ENCODE results near the gene DDTL.
"Not testable (repeated sequence)": the region's sequence is repeated elsewhere in the genome, so short reads cannot be mapped to it uniquely, and the experiment has no call there.

Gene DDTL

GRCh38 chr22:23966568-23966967, at the start of gene DDTL:
DDTL (plus strand) TSS chr22:23966888; CDS start chr22:23966915, 27 bp downstream.
- DNase-seq; intact Hi-C loops (cut with DNase I): not testable (repeated sequence)

- DNase-seq; intact Hi-C loops (cut with DNase I): not testable (repeated sequence)
These were observed 46.4 kb upstream of the DDTL start for GRCh38 chr22:23920267-23920611.

GRCh38 chr22:23921586-23922201, 45.0 kb upstream of the DDTL start:
- intact Hi-C loops (cut with DNase I) = not testable (repeated sequence)

GRCh38 chr22:23922921-23923320, 43.8 kb upstream of the DDTL start:
- DNase-seq = no peak
- intact Hi-C loops (cut with DNase I) = no loop called here

More at GRCh38 chr22:23921586-23922201, 45.0 kb upstream of the DDTL start:
- DNase-seq = not testable (repeated sequence)

- intact Hi-C loops (cut with DNase I) = no loop called here
- no peak for DNase-seq
These were observed 41.6 kb upstream of the DDTL start for GRCh38 chr22:23925020-23925606.

GRCh38 chr22:23926561-23926960, 40.1 kb upstream of the DDTL start:
- DNase-seq = no peak
- intact Hi-C loops (cut with DNase I) = no loop called here

- no peak for DNase-seq
- intact Hi-C loops (cut with DNase I) = no loop called here
These were observed 28.2 kb upstream of the DDTL start for GRCh38 chr22:23938328-23939016.

- DNase-seq = no peak
- intact Hi-C loops (cut with DNase I) = no loop called here
These were observed 27.7 kb upstream of the DDTL start for GRCh38 chr22:23939017-23939357.

- DNase-seq; intact Hi-C loops (cut with DNase I): not testable (repeated sequence)
These were observed 26.5 kb upstream of the DDTL start for GRCh38 chr22:23940166-23940565.

GRCh38 chr22:23947391-23947790, 19.3 kb upstream of the DDTL start:
- intact Hi-C loops (cut with DNase I) = not testable (repeated sequence)

GRCh38 chr22:23949764-23950163, 16.9 kb upstream of the DDTL start:
- intact Hi-C loops (cut with DNase I) = not testable (repeated sequence)

More at GRCh38 chr22:23947391-23947790, 19.3 kb upstream of the DDTL start:
- DNase-seq = not testable (repeated sequence)

GRCh38 chr22:23951383-23951782, 15.3 kb upstream of the DDTL start:
- DNase-seq; intact Hi-C loops (cut with DNase I): not testable (repeated sequence)

More at GRCh38 chr22:23949764-23950163, 16.9 kb upstream of the DDTL start:
- not testable (repeated sequence) for DNase-seq

- DNase-seq = peak in 1 of 10 donors; percentile 76
- intact Hi-C loops (cut with DNase I) = not testable (repeated sequence)
These were observed 13.8 kb upstream of the DDTL start for GRCh38 chr22:23952794-23953405.

GRCh38 chr22:23953485-23953884, 13.2 kb upstream of the DDTL start:
- DNase-seq = peak in 1 of 10 donors; percentile 28
- intact Hi-C loops (cut with DNase I) = not testable (repeated sequence)

- DNase-seq; intact Hi-C loops (cut with DNase I): not testable (repeated sequence)
These were observed 12.3 kb upstream of the DDTL start for GRCh38 chr22:23954193-23954990.

GRCh38 chr22:23954991-23955305, 11.7 kb upstream of the DDTL start:
- peak in 1 of 10 donors; percentile 50 for DNase-seq
- intact Hi-C loops (cut with DNase I) = not testable (repeated sequence)

GRCh38 chr22:23955886-23956285, 10.8 kb upstream of the DDTL start:
- DNase-seq; intact Hi-C loops (cut with DNase I): not testable (repeated sequence)

GRCh38 chr22:23956301-23956900, 10.3 kb upstream of the DDTL start:
- intact Hi-C loops (cut with DNase I) = not testable (repeated sequence)
- DNase-seq = peak in 9 of 10 donors; percentile 43 to 94 (median 82)

- intact Hi-C loops (cut with DNase I); DNase-seq: not testable (repeated sequence)
These were observed 5.5 kb upstream of the DDTL start, which contains the start of gene GSTT2B for GRCh38 chr22:23961084-23961771. GSTT2B (minus strand) TSS chr22:23961195; CDS start chr22:23961131, 64 bp downstream.

All from posterior cingulate gyrus (tissue), 11 donors.